ENCODE data around the gene PRRX2. TPM values are rescaled to one million over a fixed set of nuclear protein-coding genes. Genes with fewer than 3 reads are reported as not detected.

Gene PRRX2
- total RNA-seq, 4 donors from 2014 or later, result 3.6 to 7.3 (median 4.0) TPM

DNA sequence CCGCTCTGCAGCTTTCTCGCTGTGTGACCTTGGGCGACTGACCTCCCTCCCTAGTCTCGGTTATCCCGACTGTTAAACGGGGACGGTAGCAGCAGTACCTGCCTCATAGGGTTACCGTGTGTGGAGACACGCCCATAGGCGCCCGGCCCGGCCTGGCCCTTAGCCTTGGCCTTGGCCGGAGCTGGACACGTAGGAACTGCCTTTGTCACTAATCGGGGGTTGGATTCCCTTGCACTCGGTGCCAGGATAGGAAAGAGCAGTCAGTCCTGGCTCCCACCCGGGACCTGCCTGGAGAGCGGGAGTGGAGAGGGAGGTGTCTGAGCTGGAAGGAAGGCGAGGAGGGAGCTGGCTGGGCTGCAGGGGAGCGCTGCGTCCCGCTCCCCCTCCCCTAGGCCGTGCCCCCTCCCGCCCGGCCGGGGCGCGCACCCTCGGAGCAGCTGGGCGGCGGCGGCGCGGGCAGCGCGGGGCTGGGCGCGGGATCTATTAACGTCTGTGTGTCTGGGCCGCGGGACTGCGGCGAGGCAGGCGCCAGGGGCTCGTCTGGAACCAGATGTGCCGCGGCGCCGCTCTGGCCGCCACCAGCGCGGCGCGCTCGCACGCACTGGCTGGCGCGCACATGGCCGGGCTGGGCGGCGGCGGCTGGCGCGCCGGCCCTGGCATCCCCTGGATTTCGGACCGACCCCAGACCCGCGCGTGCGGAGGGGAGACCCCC lies 31.7 kb downstream of the PRRX2 start:
- DNase-seq (ENCODE audit: low spot score), result no peak
- peak; percentile 53 for ATAC-seq (ENCODE audit: low FRiP score)
- TF ChIP-seq, protein P1, sequence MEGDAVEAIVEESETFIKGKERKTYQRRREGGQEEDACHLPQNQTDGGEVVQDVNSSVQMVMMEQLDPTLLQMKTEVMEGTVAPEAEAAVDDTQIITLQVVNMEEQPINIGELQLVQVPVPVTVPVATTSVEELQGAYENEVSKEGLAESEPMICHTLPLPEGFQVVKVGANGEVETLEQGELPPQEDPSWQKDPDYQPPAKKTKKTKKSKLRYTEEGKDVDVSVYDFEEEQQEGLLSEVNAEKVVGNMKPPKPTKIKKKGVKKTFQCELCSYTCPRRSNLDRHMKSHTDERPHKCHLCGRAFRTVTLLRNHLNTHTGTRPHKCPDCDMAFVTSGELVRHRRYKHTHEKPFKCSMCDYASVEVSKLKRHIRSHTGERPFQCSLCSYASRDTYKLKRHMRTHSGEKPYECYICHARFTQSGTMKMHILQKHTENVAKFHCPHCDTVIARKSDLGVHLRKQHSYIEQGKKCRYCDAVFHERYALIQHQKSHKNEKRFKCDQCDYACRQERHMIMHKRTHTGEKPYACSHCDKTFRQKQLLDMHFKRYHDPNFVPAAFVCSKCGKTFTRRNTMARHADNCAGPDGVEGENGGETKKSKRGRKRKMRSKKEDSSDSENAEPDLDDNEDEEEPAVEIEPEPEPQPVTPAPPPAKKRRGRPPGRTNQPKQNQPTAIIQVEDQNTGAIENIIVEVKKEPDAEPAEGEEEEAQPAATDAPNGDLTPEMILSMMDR (IDR thresholded peaks at IDR 0.05), result no peak

DNA sequence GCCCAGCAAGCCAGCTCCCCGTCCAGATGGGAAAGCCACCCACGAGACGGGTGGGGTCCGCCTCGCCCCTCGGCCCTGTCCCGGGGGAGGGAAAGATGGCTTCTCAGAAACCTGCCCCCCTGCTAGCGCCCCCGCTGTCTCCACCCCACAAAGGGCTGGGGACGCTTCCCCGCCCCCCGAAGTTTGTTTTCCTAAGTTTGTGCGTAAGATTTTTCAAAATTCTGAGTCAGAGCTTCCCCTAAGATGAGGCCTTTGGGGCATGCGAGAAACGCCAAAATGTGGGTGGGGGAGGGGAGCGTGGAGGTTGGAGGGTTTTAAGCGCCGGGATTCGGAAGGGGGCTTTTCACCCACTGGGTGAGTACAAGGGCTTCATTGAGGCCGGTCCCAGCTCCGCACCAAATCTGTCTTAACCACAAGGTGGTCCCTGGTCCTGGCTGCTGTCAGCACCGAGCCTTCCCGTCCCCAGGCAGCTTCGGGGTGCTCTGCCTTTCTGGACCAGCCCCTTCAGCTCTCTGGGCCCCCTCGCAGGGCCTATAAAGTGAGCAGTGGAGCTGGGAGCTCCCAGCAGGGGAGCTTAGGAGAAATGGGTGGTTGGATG lies 32.3 kb downstream of the PRRX2 start:
- peak; percentile 28 for DNase-seq (ENCODE audit: low spot score)
- peak; percentile 72 for ATAC-seq (ENCODE audit: low FRiP score)
- TF ChIP-seq, protein P1 (IDR thresholded peaks at IDR 0.05), result no peak

DNA sequence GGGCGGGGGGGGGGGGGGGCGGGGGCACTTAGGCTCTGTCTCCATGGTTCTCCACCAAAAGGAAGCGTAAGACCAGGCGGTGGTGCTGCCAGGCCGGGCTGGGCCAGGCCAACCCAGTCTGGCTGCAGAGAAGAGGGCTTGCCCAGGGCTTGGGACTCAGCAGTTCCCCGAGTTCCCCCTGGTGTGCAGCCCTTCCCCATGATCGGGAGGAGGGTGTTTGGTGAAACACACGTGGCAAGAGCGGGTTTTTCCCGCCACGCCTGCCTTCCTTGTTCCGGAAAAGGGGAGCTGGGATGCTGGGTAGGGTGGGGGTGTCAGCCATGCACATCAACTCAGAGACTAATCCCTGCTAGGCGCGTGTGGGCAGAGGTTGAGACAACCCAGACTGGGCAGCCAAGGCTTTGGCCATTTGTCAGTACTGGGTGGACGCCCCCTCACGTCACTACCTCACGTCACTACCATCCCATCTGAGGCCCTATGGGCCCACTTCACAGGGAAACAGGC lies 32.9 kb downstream of the PRRX2 start:
- ATAC-seq (ENCODE audit: low FRiP score), result peak; percentile 51

DNA sequence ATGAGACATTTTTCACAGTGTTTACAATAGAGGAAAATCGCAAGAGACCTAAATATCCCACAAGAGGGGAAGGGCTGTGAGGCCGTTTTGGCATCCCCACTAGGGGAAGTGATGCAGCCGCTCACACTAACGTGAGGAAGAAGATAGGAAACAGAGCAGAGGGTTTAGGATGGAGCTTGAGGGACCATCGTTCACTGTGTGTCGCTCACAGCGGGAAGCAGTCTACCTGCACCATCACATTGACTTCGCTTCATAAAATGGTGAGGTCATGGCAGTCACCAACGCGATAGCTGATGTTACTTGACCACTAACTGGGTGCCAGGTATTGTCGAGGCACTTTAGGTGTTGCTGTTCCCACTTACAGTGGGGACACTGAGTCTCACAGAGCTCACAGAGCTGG lies 35.6 kb downstream of the PRRX2 start:
- DNase-seq (ENCODE audit: low spot score) (no peak), ATAC-seq (ENCODE audit: low FRiP score) (no peak)
- TF ChIP-seq, protein P1 (IDR thresholded peaks at IDR 0.05), result no peak

More for the DNA sequence above, 32.9 kb downstream of the PRRX2 start:
- peak; percentile 35 for DNase-seq (ENCODE audit: low spot score)
- TF ChIP-seq, protein P1 (IDR thresholded peaks at IDR 0.05), result no peak

GRCh38 chr9:129701549-129701948 lies 36.1 kb downstream of the PRRX2 start:
- DNase-seq (ENCODE audit: low spot score) (no peak), ATAC-seq (ENCODE audit: low FRiP score) (no peak)
- TF ChIP-seq, protein P1 (IDR thresholded peaks at IDR 0.05), result no peak

GRCh38 chr9:129702589-129703520 lies 37.4 kb downstream of the PRRX2 start:
- ATAC-seq (ENCODE audit: low FRiP score) (peak; percentile 47), DNase-seq (ENCODE audit: low spot score) (peak; percentile 41)
- TF ChIP-seq, protein P1 (IDR thresholded peaks at IDR 0.05), result no peak
